MCF 10A (cell line): Measurements from ENCODE around the gene FAM53A. TPM values are rescaled to one million over a fixed set of nuclear protein-coding genes. Genes with fewer than 3 reads are reported as not detected.

Source experiments
- BruUV-seq: library from RNA; stranded (reverse); fragments of 400-500 nt; replicated peaks from 2 replicates; lab custom pipeline; 2021; lab: Mats Ljungman, UMichigan
- CTCF ChIA-PET: fragments of 300-600 bp; sonication (Branson Sonifier 250); formaldehyde crosslinking; extraction: SDS; loops from one replicate; lab custom pipeline; 2021; ENCODE audit warnings: antibody characterized with exemption, inconsistent platforms; lab: Yijun Ruan, JAX
- POLR2A ChIA-PET: fragments of 300-600, 350-650 bp; sonication (Branson Sonifier 250); formaldehyde crosslinking; extraction: SDS; loops from one replicate; lab custom pipeline; 2020; ENCODE audit warnings: antibody characterized with exemption, inconsistent platforms; lab: Yijun Ruan, JAX
- DNase-seq: peaks from one replicate; pipeline ENCODE4 v3.0.0-alpha.2; 2018; ENCODE audit not compliant: unreplicated experiment
- H3K27ac Mint-ChIP-seq: one replicate; pipeline ENCODE4 v1.8.0; 2022; ENCODE audit warnings: mild to moderate bottlenecking, low read depth, mixed read lengths; ENCODE audit not compliant: unreplicated experiment
- H3K27me3 Mint-ChIP-seq: one replicate; pipeline ENCODE4 v1.8.0; 2022; ENCODE audit warnings: mixed read lengths; ENCODE audit not compliant: insufficient read depth, unreplicated experiment
- H3K36me3 Mint-ChIP-seq: one replicate; pipeline ENCODE4 v1.8.0; 2022; ENCODE audit warnings: mild to moderate bottlenecking, moderate library complexity, mixed read lengths; ENCODE audit not compliant: insufficient read depth, unreplicated experiment
- H3K4me1 Mint-ChIP-seq: one replicate; pipeline ENCODE4 v1.8.0; 2022; ENCODE audit warnings: mixed read lengths; ENCODE audit not compliant: insufficient read depth, unreplicated experiment
- H3K4me3 Mint-ChIP-seq: one replicate; pipeline ENCODE4 v1.8.0; 2022; ENCODE audit warnings: mild to moderate bottlenecking, moderate library complexity, mixed read lengths; ENCODE audit not compliant: unreplicated experiment
- H3K9me3 Mint-ChIP-seq: one replicate; pipeline ENCODE4 v1.8.0; 2022; ENCODE audit warnings: mixed read lengths; ENCODE audit not compliant: unreplicated experiment
- CTCF ChIP-seq: fragments of 200-600 bp; IDR thresholded peaks from one replicate; pipeline ENCODE4 v1.8.0; 2022; ENCODE audit warnings: antibody characterized with exemption, mild to moderate bottlenecking; ENCODE audit not compliant: unreplicated experiment
- intact Hi-C: fragments of 100-400 bp; cut with micrococcal nuclease; formaldehyde crosslinking; loops from 2 replicates; pipeline ENCODE4 v1.14.1; 2022
- total RNA-seq: library from RNA; stranded (reverse); gene quantifications from 2 replicates; pipeline ENCODE4 v1.2.3, GENCODE V29; 2022

FAM53A gene
- total RNA-seq, 1 experiment from 2014 or later, result 6.6 TPM

GRCh38 chr4:1614049-1614448 is 70.1 kb downstream of the FAM53A start:
- Mint-ChIP-seq H3K36me3 (no peaks in the 10 kb centered on the region), H3K27me3 (no peaks in the 10 kb centered on the region), H3K9me3 (peaks cover 8% of the 10 kb centered on the region), H3K4me1 (peaks cover 8% of the 10 kb centered on the region), H3K4me3 (no peak overlapping the region), H3K27ac (no peak overlapping the region)
- ChIA-PET POLR2A (interaction anchor here (0.6 kb wide), 1 partner anchor 471 kb away, joined by 3 read pairs; no protein-coding TSS in a partner anchor), CTCF (no interaction called here)
- BruUV-seq, result no TSS peak
- no peak for DNase-seq
- no peak for TF ChIP-seq CTCF
- intact Hi-C loops, result no loop called here

- ChIA-PET CTCF (no interaction called here), POLR2A (no interaction called here)
- peaks cover 8% of the 10 kb centered on the region for H3K4me1 Mint-ChIP-seq
- no peak overlapping the region for H3K27ac Mint-ChIP-seq
- intact Hi-C loops, result no loop called here
- H3K9me3 Mint-ChIP-seq, result peaks cover 8% of the 10 kb centered on the region
- H3K36me3 Mint-ChIP-seq, result no peaks in the 10 kb centered on the region
- no peak overlapping the region for H3K4me3 Mint-ChIP-seq
- BruUV-seq, result no TSS peak
- no peak for DNase-seq
- no peak for TF ChIP-seq CTCF
- no peaks in the 10 kb centered on the region for H3K27me3 Mint-ChIP-seq
Observed at GRCh38 chr4:1613099-1613495, 71.0 kb downstream of the FAM53A start.

GRCh38 chr4:1612278-1613098 is 71.6 kb downstream of the FAM53A start:
- no peak overlapping the region for H3K4me3 Mint-ChIP-seq
- no peaks in the 10 kb centered on the region for H3K36me3 Mint-ChIP-seq
- no peak overlapping the region for H3K27ac Mint-ChIP-seq
- DNase-seq, result no peak
- POLR2A ChIA-PET, result no interaction called here
- no peaks in the 10 kb centered on the region for H3K27me3 Mint-ChIP-seq
- peaks cover 8% of the 10 kb centered on the region for H3K9me3 Mint-ChIP-seq
- CTCF ChIA-PET, result no interaction called here
- BruUV-seq, result no TSS peak
- intact Hi-C loops, result no loop called here
- TF ChIP-seq CTCF, result no peak
- H3K4me1 Mint-ChIP-seq, result peaks cover 8% of the 10 kb centered on the region

GRCh38 chr4:1611501-1611870 is 72.6 kb downstream of the FAM53A start:
- intact Hi-C loops, result no loop called here
- ChIA-PET POLR2A (no interaction called here), CTCF (no interaction called here)
- DNase-seq, result no peak
- BruUV-seq, result no TSS peak
- no peaks in the 10 kb centered on the region for H3K36me3 Mint-ChIP-seq
- TF ChIP-seq CTCF, result no peak
- H3K27ac Mint-ChIP-seq, result no peak overlapping the region
- H3K4me3 Mint-ChIP-seq, result no peak overlapping the region
- H3K4me1 Mint-ChIP-seq, result peaks cover 8% of the 10 kb centered on the region
- H3K9me3 Mint-ChIP-seq, result peaks cover 8% of the 10 kb centered on the region
- no peaks in the 10 kb centered on the region for H3K27me3 Mint-ChIP-seq
